Activated CD8-positive, alpha-beta T cell treated with anti-CD3 and anti-CD28 coated beads for 36 hours (primary cell): ENCODE results near the gene KRTAP5-11. TPM values are rescaled to one million over a fixed set of nuclear protein-coding genes. Genes with fewer than 3 reads are reported as not detected.

Source experiments
- ATAC-seq: fragments of 200-7000 bp; cut with Tn5 transposase; one replicate; pipeline ENCODE4 v1.10.0; 2021; ENCODE audit warnings: mild to moderate bottlenecking, moderate library complexity
- CTCF ChIA-PET: fragments of 350-600 bp; sonication (Branson Sonifier 250); formaldehyde crosslinking; loops from one replicate; lab custom pipeline; 2021; ENCODE audit warnings: antibody characterized with exemption; lab: Charles Lee
- POLR2A ChIA-PET: fragments of 350-600 bp; sonication (Branson Sonifier 250); formaldehyde crosslinking; loops from one replicate; lab custom pipeline; 2021; ENCODE audit warnings: antibody characterized with exemption; lab: Charles Lee
- DNase-seq: peaks from one replicate; pipeline ENCODE4 v3.0.0-alpha.2; 2020
- H3K27ac Mint-ChIP-seq: one replicate; pipeline ENCODE4 v1.8.0; 2021; ENCODE audit warnings: mild to moderate bottlenecking, mixed read lengths
- H3K27me3 Mint-ChIP-seq: one replicate; pipeline ENCODE4 v1.8.0; 2021; ENCODE audit warnings: mixed read lengths
- H3K36me3 Mint-ChIP-seq: one replicate; pipeline ENCODE4 v1.8.0; 2021; ENCODE audit warnings: low read depth, mixed read lengths
- H3K4me1 Mint-ChIP-seq: one replicate; pipeline ENCODE4 v1.8.0; 2021; ENCODE audit warnings: low read depth, mixed read lengths
- H3K4me3 Mint-ChIP-seq: one replicate; pipeline ENCODE4 v1.8.0; 2021; ENCODE audit warnings: mild to moderate bottlenecking, moderate library complexity, mixed read lengths
- H3K9me3 Mint-ChIP-seq: one replicate; pipeline ENCODE4 v1.8.0; 2021; ENCODE audit warnings: mixed read lengths
- intact Hi-C: fragments of 100-400 bp; cut with micrococcal nuclease; formaldehyde crosslinking; loops from one replicate; pipeline ENCODE4 v1.10.0; 2022
- total RNA-seq, 2 experiments: library from RNA; stranded (reverse); gene quantifications; one replicate each; pipeline ENCODE4 v1.2.3, GENCODE V29; 2021
- TF ChIP-seq, protein P1 (sequence below): fragments of 200-600 bp; IDR thresholded peaks from one replicate; pipeline ENCODE4 v1.8.0; 2022; ENCODE audit warnings: antibody characterized with exemption, mild to moderate bottlenecking

Gene KRTAP5-11
- total RNA-seq, 2 experiments from 2014 or later: not detected

GRCh38 chr11:71532036-71532610 is 50.6 kb downstream of the KRTAP5-11 start:
- H3K36me3 Mint-ChIP-seq: no peaks in the 10 kb centered on the region
- POLR2A ChIA-PET: no interaction called here
- CTCF ChIA-PET: no interaction called here

More at GRCh38 chr11:71532036-71532610, 50.6 kb downstream of the KRTAP5-11 start:
- H3K9me3 Mint-ChIP-seq: no peaks in the 10 kb centered on the region
- H3K27me3 Mint-ChIP-seq: peaks cover 7% of the 10 kb centered on the region
- no peak overlapping the region for H3K27ac Mint-ChIP-seq
- H3K4me3 Mint-ChIP-seq: no peak overlapping the region
- intact Hi-C loops: no loop called here
- ATAC-seq (no peak), DNase-seq (no peak)
- H3K4me1 Mint-ChIP-seq: no peaks in the 10 kb centered on the region
- TF ChIP-seq, protein P1, sequence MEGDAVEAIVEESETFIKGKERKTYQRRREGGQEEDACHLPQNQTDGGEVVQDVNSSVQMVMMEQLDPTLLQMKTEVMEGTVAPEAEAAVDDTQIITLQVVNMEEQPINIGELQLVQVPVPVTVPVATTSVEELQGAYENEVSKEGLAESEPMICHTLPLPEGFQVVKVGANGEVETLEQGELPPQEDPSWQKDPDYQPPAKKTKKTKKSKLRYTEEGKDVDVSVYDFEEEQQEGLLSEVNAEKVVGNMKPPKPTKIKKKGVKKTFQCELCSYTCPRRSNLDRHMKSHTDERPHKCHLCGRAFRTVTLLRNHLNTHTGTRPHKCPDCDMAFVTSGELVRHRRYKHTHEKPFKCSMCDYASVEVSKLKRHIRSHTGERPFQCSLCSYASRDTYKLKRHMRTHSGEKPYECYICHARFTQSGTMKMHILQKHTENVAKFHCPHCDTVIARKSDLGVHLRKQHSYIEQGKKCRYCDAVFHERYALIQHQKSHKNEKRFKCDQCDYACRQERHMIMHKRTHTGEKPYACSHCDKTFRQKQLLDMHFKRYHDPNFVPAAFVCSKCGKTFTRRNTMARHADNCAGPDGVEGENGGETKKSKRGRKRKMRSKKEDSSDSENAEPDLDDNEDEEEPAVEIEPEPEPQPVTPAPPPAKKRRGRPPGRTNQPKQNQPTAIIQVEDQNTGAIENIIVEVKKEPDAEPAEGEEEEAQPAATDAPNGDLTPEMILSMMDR: no peak

Other genes with a start within 250 kb of the KRTAP5-11 start
- 10 to 100 TPM; 66.4 to 68.9 TPM for gene DHCR7, start 134.5 kb downstream of the KRTAP5-11 start, total RNA-seq
- gene NADSYN1, start 129.7 kb downstream of the KRTAP5-11 start, total RNA-seq: 100 to 1,000 TPM; 115 to 117 TPM
- not detected for gene KRTAP5-7, start 55.6 kb downstream of the KRTAP5-11 start, total RNA-seq
- gene KRTAP5-8, start 44.9 kb downstream of the KRTAP5-11 start, total RNA-seq: not detected
- gene KRTAP5-9, start 34.5 kb downstream of the KRTAP5-11 start, total RNA-seq: not detected
- not detected for gene KRTAP5-10, start 17.3 kb downstream of the KRTAP5-11 start, total RNA-seq